ENCODE data around the gene GPC3. TPM values are rescaled to one million over a fixed set of nuclear protein-coding genes. Genes with fewer than 3 reads are reported as not detected.
A peak's percentile ranks its signal among the peaks of the same experiment; 100 is the strongest.

The GPC3 gene
- total RNA-seq, 1 donor from 2014 or later, result 30.4 TPM

- H3K4me1 Mint-ChIP-seq, result peaks cover 31% of the 10 kb centered on the region
- H3K36me3 Mint-ChIP-seq (ENCODE audit: low read depth), result no peaks in the 10 kb centered on the region
- DNase-seq (ENCODE audit: low read depth, low spot score), result no peak
- H3K27ac Mint-ChIP-seq (ENCODE audit: unreplicated experiment), result no peak overlapping the region
- H3K4me3 Mint-ChIP-seq, result peak overlapping the region; percentile 44
- TF ChIP-seq CTCF (conservative IDR thresholded peaks at IDR 0.05), result no peak
- peaks cover 51% of the 10 kb centered on the region for H3K27me3 Mint-ChIP-seq (ENCODE audit: low read depth)
- H3K9me3 Mint-ChIP-seq, result no peaks in the 10 kb centered on the region
Observed at GRCh38 chrX:133987188-133987587, 1.8 kb upstream of the GPC3 start.

GRCh38 chrX:133985967-133986683, 731 bp upstream of the GPC3 start:
- no peak overlapping the region for H3K27ac Mint-ChIP-seq (ENCODE audit: unreplicated experiment)
- DNase-seq (ENCODE audit: low read depth, low spot score), result no peak
- H3K9me3 Mint-ChIP-seq, result no peaks in the 10 kb centered on the region
- H3K4me1 Mint-ChIP-seq, result peaks cover 38% of the 10 kb centered on the region
- no peak for TF ChIP-seq CTCF (conservative IDR thresholded peaks at IDR 0.05)
- H3K36me3 Mint-ChIP-seq (ENCODE audit: low read depth), result no peaks in the 10 kb centered on the region
- H3K27me3 Mint-ChIP-seq (ENCODE audit: low read depth), result peaks cover 60% of the 10 kb centered on the region
- peak overlapping the region; percentile 92 for H3K4me3 Mint-ChIP-seq

- DNase-seq (ENCODE audit: low read depth, low spot score), result no peak
- no peak overlapping the region for H3K27ac Mint-ChIP-seq (ENCODE audit: unreplicated experiment)
- H3K36me3 Mint-ChIP-seq (ENCODE audit: low read depth), result no peaks in the 10 kb centered on the region
- TF ChIP-seq CTCF (conservative IDR thresholded peaks at IDR 0.05), result no peak
- H3K27me3 Mint-ChIP-seq (ENCODE audit: low read depth), result peaks cover 60% of the 10 kb centered on the region
- no peaks in the 10 kb centered on the region for H3K9me3 Mint-ChIP-seq
- peak overlapping the region; percentile 86 for H3K4me3 Mint-ChIP-seq
- H3K4me1 Mint-ChIP-seq, result peaks cover 38% of the 10 kb centered on the region
Observed at GRCh38 chrX:133984857-133985163, 584 bp downstream of the GPC3 start.

GRCh38 chrX:133983974-133984845, 1.2 kb downstream of the GPC3 start:
- H3K27ac Mint-ChIP-seq (ENCODE audit: unreplicated experiment), result peak overlapping the region; percentile 15
- no peak for TF ChIP-seq CTCF (conservative IDR thresholded peaks at IDR 0.05)
- H3K9me3 Mint-ChIP-seq, result no peaks in the 10 kb centered on the region
- no peaks in the 10 kb centered on the region for H3K36me3 Mint-ChIP-seq (ENCODE audit: low read depth)
- peak; percentile 9 for DNase-seq (ENCODE audit: low read depth, low spot score)
- peaks cover 60% of the 10 kb centered on the region for H3K27me3 Mint-ChIP-seq (ENCODE audit: low read depth)
- peaks cover 36% of the 10 kb centered on the region for H3K4me1 Mint-ChIP-seq
- peak overlapping the region; percentile 86 for H3K4me3 Mint-ChIP-seq

GRCh38 chrX:133983256-133983973, 2.0 kb downstream of the GPC3 start:
- Mint-ChIP-seq H3K27ac (ENCODE audit: unreplicated experiment) (no peak overlapping the region), H3K27me3 (ENCODE audit: low read depth) (peaks cover 60% of the 10 kb centered on the region), H3K36me3 (ENCODE audit: low read depth) (no peaks in the 10 kb centered on the region), H3K9me3 (no peaks in the 10 kb centered on the region), H3K4me3 (peak overlapping the region; percentile 86), H3K4me1 (peaks cover 33% of the 10 kb centered on the region)
- no peak for TF ChIP-seq CTCF (conservative IDR thresholded peaks at IDR 0.05)
- DNase-seq (ENCODE audit: low read depth, low spot score), result no peak
